RWPE1 (cell line): ENCODE results near the gene COX4I2.
"Not testable (repeated sequence)": the region's sequence is repeated elsewhere in the genome, so short reads cannot be mapped to it uniquely, and the experiment has no call there.

Experiments
- CTCF ChIA-PET: fragments of 350-600 bp; sonication (Branson Sonifier 250); formaldehyde crosslinking; extraction: SDS; loops from one replicate; lab custom pipeline; 2021; lab: Yijun Ruan, JAX
- POLR2A ChIA-PET: fragments of 400-600 bp; formaldehyde crosslinking; extraction: SDS; loops from one replicate; lab custom pipeline; 2020; ENCODE audit warnings: antibody characterized with exemption; ENCODE audit not compliant: low non-redundant PET; lab: Yijun Ruan, JAX
- DNase-seq: peaks from one replicate; pipeline ENCODE4 v3.0.0; 2012; ENCODE audit warnings: low spot score
- H3K27ac ChIP-seq: fragments of 450-650 bp; 2 replicates; pipeline ENCODE4 v1.5.1; 2017
- CTCF ChIP-seq: fragments of 450-650 bp; conservative IDR thresholded peaks from 2 replicates; pipeline ENCODE4 v1.5.1; 2017; ENCODE audit warnings: low read depth, mild to moderate bottlenecking

COX4I2 gene

GRCh38 chr20:31595380-31595653 lies 42.4 kb upstream of the COX4I2 start:
- no peak for DNase-seq
- CTCF ChIA-PET = interaction anchor here (1.2 to 2.0 kb wide), 2 partner anchors 17 to 32 kb away, joined by 3 to 16 read pairs; no protein-coding TSS in a partner anchor
- H3K27ac ChIP-seq = peak overlapping the region; percentile 94
- no peak for TF ChIP-seq CTCF
- POLR2A ChIA-PET = interaction anchor here (0.6 to 1.4 kb wide), 6 partner anchors 9 to 115 kb away, joined by 3 to 19 read pairs (median 9); partner anchors contain the start of gene ID1

GRCh38 chr20:31595654-31596411 lies 41.9 kb upstream of the COX4I2 start:
- POLR2A ChIA-PET = interaction anchor here (0.6 to 1.4 kb wide), 7 partner anchors 9 to 152 kb away, joined by 3 to 19 read pairs (median 5); partner anchors contain the start of gene ID1
- peak overlapping the region; percentile 94 for H3K27ac ChIP-seq
- DNase-seq = peak; percentile 54
- CTCF ChIA-PET = interaction anchor here (1.2 to 2.0 kb wide), 4 partner anchors 17 to 35 kb away, joined by 3 to 16 read pairs (median 5); no protein-coding TSS in a partner anchor
- no peak for TF ChIP-seq CTCF

- not testable (repeated sequence) for DNase-seq
- POLR2A ChIA-PET = interaction anchor here (0.8 to 1.4 kb wide), 4 partner anchors 8 to 34 kb away, joined by 5 to 19 read pairs (median 11); partner anchors contain the start of gene ID1
- peak overlapping the region; percentile 94 for H3K27ac ChIP-seq
- CTCF ChIA-PET = interaction anchor here (1.2 to 2.0 kb wide), 4 partner anchors 16 to 36 kb away, joined by 3 to 16 read pairs (median 5); no protein-coding TSS in a partner anchor
Observed at GRCh38 chr20:31596412-31596715, 41.3 kb upstream of the COX4I2 start.

- no peak for DNase-seq
- no peak for TF ChIP-seq CTCF
- ChIA-PET POLR2A (interaction anchor here (1.4 kb wide), 1 partner anchor 8 kb away, joined by 17 read pairs; the partner anchor contains the start of gene ID1), CTCF (interaction anchor here (1.3 to 1.7 kb wide), 3 partner anchors 29 to 36 kb away, joined by 3 to 5 read pairs (median 5); no protein-coding TSS in a partner anchor)
- peak overlapping the region; percentile 94 for H3K27ac ChIP-seq
Observed at GRCh38 chr20:31596831-31597480, 40.8 kb upstream of the COX4I2 start.

- no peak for DNase-seq
- TF ChIP-seq CTCF = no peak
- peak overlapping the region; percentile 94; the same call in 1 of the 2 replicates for H3K27ac ChIP-seq
- POLR2A ChIA-PET = no interaction called here
- CTCF ChIA-PET = interaction anchor here (1.4 kb wide), 1 partner anchor 35 kb away, joined by 3 read pairs; no protein-coding TSS in a partner anchor
Observed at GRCh38 chr20:31597481-31597855, 40.2 kb upstream of the COX4I2 start.

GRCh38 chr20:31602431-31602778 lies 35.3 kb upstream of the COX4I2 start:
- peak overlapping the region; percentile 86 for H3K27ac ChIP-seq
- ChIA-PET POLR2A (interaction anchor here (0.9 to 1.2 kb wide), 6 partner anchors 9 to 35 kb away, joined by 5 to 8 read pairs (median 6); no protein-coding TSS in a partner anchor), CTCF (interaction anchor here (0.8 to 1.0 kb wide), 5 partner anchors 9 to 45 kb away, joined by 3 to 5 read pairs (median 5); no protein-coding TSS in a partner anchor)
- DNase-seq = no peak
- no peak for TF ChIP-seq CTCF
